Testis (tissue), 2 donors: ENCODE results near the gene TMIE.

ENCODE experiments used
- CTCF ChIP-seq, 3 experiments: fragments of 450-650 bp in 2 of 3; fragments of 200-600 bp in 1 of 3; sonication (generic) in 1 of 3; IDR thresholded peaks; one replicate each; pipeline ENCODE4 v1.5.1; 2016 to 2019; ENCODE audit warnings: antibody characterized with exemption in 3 of 3, mild to moderate bottlenecking in 2 of 3, moderate library complexity in 1 of 3
- POLR2A ChIP-seq: fragments of 450-650 bp; IDR thresholded peaks from one replicate; pipeline ENCODE4 v1.6.1; 2017; ENCODE audit warnings: antibody characterized with exemption, mild to moderate bottlenecking, moderate library complexity

- TF ChIP-seq CTCF (IDR thresholded peaks at IDR 0.05) = no peak
- TF ChIP-seq POLR2A = no peak
Observed at GRCh38 chr3:46661776-46662766, 39.1 kb upstream of the TMIE start.
